Measurements from ENCODE around the gene CAMKV.
"Not testable (repeated sequence)": the region's sequence is repeated elsewhere in the genome, so short reads cannot be mapped to it uniquely, and the experiment has no call there.

Gene CAMKV

DNA sequence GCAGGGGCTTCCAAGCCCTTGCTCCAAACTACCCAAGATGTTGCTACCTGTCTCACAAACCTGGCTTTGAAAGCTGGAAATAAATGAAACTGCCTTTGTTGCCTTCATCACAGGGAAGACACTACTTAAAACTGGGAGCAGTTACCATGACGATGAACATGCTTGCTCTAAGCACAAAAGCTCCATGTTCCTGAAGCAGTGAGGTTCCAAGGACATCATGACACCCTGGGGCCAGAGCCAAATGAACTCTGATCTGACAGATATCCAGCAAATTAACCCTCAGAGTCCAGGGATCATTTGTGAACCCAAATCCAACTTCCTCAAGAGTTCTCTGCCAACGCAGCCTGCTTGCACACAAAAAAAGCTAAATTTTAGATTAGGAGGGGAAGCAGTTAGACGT lies 24.0 kb downstream of the CAMKV start:
- no peak for DNase-seq

- DNase-seq, result no peak
Measured at GRCh38 chr3:49844464-49845183, 25.1 kb downstream of the CAMKV start.

DNA sequence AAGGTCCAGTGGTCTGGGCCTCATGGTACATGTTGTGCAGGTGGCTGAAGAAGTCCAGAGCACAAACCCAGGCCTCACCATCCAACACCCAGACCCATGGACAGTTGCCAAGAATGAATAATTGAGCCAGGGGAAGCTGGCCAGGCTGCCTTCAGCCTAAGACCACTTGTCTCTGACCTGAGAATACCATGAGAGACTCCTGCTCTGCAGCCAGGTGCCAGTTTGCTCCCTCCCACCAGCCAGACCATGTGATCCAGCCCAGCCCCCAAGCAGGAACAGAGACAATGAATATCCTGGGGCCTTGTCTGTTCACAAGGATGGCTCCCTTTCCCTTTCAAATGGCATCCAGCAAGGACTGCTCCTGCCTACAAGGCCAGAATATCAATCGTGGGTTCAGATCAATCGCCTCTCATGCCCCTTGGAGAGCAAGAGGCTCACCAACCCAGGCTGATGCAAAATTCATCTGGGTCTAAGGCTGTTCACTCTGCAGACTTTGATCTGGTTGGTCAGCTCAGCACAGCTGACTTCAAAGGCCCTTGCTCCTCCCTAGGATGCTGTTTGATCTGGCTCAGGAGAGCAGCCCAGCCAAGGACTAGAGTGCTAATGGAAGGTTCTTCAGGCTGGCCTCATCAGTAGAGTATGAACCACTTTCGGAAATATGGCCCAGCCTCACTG lies 26.7 kb downstream of the CAMKV start:
- no peak for DNase-seq

DNA sequence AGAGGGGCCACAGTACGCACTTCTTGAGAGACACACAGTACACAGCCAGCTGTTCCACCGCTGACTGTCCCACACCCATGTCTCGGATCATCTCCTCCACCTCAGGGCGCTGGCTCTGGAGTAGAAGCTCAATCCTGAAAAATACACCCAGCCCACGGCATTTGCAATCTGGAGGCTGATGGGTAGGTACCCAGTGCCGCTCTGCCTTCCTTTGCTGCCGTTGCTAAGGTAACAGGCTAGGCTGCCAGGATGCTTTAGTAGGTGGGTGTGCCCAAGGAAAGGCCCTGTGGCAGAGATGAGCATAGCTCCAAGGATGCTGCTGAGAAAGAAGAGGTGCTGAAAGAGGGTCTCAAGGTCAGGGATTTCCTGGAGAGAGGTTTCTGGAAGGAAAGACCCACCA lies 27.9 kb downstream of the CAMKV start:
- DNase-seq, result no peak

DNA sequence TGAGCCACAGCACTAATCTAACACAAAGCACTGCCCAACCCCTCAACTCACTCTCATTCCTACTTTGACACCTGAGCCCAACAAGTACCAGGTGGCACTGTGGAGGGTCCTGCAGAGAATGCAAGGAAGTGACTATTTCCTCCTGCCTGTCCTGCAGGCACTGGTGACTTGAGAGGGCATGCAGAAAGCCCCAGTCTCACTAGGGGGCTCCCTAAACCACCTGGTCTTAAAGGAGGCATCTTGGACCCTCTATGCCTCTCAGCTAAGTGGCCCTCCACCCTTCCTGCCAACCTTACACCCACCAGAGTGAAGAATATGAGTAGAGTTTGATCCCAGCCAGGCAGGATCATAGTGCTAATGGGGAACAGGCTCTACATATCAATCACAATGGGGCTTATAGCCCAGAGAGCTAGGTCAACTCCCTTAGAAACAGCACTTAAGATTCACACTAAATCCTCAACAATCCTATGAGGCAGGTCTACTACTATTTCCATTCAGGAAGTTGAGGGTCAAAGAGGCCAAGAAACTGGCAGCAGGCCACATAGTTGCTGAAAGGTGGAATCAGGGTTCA lies 28.5 kb downstream of the CAMKV start:
- DNase-seq, result no peak

DNA sequence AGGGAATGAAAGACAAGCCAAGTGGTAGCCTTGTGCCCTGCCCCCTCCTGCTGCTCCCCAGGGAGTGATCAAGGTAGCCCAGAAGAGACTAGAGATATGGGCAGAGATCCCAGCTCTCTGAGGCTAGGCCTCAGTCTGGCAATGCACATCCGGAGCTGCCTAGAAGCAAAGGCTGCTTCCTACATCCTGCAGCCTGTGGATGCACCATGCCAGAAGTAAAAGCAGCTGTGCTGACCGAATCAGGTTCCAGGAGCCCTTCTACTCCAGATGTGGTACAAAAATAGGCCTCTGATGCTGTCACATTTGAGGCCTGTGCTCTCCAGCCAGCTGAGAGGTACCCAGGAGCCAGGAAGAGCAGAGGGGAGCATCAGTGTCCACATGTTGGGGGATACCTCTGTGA lies 29.3 kb downstream of the CAMKV start:
- no peak for DNase-seq

GRCh38 chr3:49839193-49839809 lies 30.4 kb downstream of the CAMKV start:
- peak; percentile 55 to 78 (median 70) for DNase-seq

GRCh38 chr3:49831341-49831740 lies 38.4 kb downstream of the CAMKV start:
- DNase-seq, result no peak

DNA sequence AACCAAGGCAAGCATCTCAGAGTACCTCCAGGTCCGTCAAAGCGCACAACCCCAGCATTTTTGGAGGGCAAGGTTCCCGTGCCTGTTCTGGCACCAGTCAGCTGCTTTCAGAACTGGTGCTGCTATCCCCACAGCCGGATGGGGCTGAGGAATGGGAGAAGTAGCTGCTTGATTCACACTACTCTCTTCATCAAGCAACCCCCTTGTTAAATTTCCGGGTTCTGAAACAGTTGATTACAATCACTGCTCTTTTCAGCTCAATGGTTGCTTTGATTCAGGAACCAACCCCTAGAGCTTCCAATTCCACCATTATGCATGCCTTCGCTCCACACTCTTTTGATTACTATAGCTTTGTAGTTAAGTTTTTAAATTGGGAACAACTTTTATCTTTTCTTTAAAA lies 43.7 kb downstream of the CAMKV start:
- DNase-seq, result no peak

DNA sequence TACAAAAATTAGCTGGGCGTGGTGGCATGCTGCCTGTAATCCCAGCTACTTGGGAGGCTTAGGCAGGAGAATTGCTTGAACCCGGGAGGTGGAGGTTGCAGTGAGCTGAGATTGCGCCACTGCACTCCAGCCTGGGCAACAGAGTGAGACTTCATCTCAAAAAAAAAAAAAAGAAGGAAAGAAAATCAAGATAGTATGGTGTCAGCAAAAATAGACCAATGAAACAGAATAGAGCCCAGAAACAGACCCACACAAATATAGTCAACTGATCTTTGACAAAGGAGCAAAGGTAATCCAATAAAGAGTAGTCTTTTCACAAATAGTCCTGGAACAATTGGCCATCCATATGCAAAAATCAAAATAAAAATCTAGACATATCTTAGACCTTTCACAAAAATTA lies 46.6 kb downstream of the CAMKV start:
- DNase-seq, result not testable (repeated sequence)

DNA sequence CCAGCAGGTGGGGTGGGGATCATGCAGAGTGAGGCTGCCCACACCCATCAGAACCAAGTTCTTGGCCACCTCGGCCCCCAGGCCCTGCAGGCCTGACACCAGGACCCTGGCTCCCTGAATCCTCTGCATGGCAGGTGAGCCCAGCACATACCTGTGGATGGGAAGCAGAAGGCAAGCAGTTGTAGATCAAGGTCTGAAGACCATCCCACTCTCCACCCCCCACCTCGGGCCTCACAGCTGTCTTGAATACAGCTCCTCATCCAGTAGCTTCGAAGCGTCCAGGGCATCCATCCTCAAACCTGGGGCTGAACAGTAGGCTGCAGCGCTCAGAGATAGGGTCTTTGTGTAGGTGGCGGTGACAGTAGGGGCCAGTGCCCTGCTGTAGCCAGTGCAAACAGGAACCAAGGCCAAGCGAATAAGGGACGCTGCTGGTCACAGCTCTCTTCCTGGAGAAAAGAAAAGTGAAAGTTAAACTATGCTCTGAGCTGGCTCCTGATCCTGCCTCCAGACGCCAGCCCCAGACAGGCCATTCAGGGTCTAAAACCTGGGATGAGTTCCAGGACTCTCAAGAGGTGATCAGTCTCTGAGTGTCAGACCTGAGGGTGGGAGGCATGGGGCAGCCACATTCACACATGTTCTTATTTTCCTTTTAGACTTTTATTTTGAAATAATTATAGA lies 56.1 kb downstream of the CAMKV start, which contains the start of gene UBA7:
Gene UBA7, minus strand, starts transcription at position 457 of the 678 bp plus-strand sequence. Its CDS starts 166 bp downstream, at position 291.
- peak in 2 of 5 donors; percentile 11 to 65 for DNase-seq

- no peak for DNase-seq
Measured at GRCh38 chr3:49812916-49813496, 56.7 kb downstream of the CAMKV start.
